Uterus (tissue), 2 donors: ENCODE data around the gene NELL2.

Experiments used
- POLR2A ChIP-seq, 2 donors: fragments of 450-650 bp; IDR thresholded peaks; one replicate each; pipeline ENCODE4 v1.6.1; 2016; ENCODE audit warnings: antibody characterized with exemption in 2 of 2, mild to moderate bottlenecking in 1 of 2, moderate library complexity in 1 of 2
- TF ChIP-seq, protein P1 (sequence below), 4 experiments: fragments of 200-600 bp in 2 of 4; fragments of 450-650 bp in 2 of 4; sonication (generic) in 2 of 4; IDR thresholded peaks; one replicate each; pipeline ENCODE4 v1.5.1; 2016 to 2019; ENCODE audit warnings: antibody characterized with exemption in 4 of 4, mild to moderate bottlenecking in 2 of 4, moderate library complexity in 1 of 4

GRCh38 chr12:44904321-44904720, 28.2 kb upstream of the NELL2 start:
- TF ChIP-seq, protein P1, sequence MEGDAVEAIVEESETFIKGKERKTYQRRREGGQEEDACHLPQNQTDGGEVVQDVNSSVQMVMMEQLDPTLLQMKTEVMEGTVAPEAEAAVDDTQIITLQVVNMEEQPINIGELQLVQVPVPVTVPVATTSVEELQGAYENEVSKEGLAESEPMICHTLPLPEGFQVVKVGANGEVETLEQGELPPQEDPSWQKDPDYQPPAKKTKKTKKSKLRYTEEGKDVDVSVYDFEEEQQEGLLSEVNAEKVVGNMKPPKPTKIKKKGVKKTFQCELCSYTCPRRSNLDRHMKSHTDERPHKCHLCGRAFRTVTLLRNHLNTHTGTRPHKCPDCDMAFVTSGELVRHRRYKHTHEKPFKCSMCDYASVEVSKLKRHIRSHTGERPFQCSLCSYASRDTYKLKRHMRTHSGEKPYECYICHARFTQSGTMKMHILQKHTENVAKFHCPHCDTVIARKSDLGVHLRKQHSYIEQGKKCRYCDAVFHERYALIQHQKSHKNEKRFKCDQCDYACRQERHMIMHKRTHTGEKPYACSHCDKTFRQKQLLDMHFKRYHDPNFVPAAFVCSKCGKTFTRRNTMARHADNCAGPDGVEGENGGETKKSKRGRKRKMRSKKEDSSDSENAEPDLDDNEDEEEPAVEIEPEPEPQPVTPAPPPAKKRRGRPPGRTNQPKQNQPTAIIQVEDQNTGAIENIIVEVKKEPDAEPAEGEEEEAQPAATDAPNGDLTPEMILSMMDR (IDR thresholded peaks at IDR 0.05) = no peak
- TF ChIP-seq POLR2A (IDR thresholded peaks at IDR 0.05) = no peak
